ENCODE results near the gene STPG2. TPM values are rescaled to one million over a fixed set of nuclear protein-coding genes. Genes with fewer than 3 reads are reported as not detected.
A peak's percentile ranks its signal among the peaks of the same experiment; 100 is the strongest.

Gene STPG2
- total RNA-seq: not detected

DNA sequence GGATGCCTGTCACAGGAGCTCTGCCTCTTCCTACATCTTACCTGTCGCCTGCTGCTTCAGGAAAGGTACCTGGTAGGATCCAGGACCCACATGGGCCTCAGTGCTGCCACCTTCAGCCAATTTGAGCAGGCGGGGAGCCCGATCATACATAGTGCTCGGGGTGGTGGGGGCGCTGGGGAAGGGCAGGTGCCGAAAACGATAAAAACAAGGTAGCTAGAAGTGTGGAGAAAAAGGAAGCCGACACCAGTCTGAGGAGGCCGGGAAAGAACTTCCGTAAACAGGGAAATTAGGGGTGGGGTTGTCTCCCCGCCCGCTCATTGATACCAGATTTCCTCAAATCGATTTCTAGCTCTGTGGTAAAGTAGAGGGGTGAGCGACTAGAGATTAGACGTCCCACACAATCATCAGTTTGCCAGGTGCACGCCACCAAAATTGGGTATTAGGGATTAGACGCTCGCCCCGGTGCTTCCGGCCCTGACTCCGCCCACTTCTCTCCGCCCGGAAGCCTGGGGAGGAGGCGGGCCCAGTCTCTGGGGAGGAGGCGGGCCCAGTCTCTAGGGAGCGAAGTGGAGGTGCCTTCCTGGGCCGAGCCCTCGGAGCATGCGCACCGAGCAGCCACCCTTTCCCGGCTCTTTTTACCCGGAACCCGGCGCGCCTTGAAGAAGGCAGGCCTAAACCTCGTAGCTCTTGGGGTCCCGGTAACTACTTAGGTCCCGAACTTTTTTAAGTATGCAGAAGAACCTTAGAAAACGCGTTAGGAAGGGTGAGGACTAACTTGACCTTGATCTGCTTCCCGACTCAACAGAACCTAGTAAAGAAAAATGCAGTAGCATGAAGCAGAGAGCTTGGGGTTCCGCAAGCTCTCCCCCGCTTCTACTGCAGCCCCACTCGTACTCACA, at the start of gene STPG2:
STPG2 (minus strand) TSS at position 476 of the 899 bp plus-strand sequence.
- peak; percentile 64 to 94 for DNase-seq (ENCODE audit: low spot score in 2 of 2)
- Histone ChIP-seq H3K27ac (peak within 1 kb of the TSS; percentile 62 to 77), H3K4me3 (peak within 1 kb of the TSS; percentile 67 to 79), H3K36me3 (no peaks in the 10 kb centered on the region), H3K4me1 (no peaks in the 10 kb centered on the region), H3K27me3 (no peaks in the 10 kb centered on the region), H3K9me3 (no peaks in the 10 kb centered on the region)
- intact Hi-C loops (cut with DNase I): loop anchor here (2.0 to 10.0 kb wide), 3 partner anchors 118 to 792 kb away; partner anchors contain the start of genes RAP1GDS1 and TSPAN5
- TF ChIP-seq, protein P1, sequence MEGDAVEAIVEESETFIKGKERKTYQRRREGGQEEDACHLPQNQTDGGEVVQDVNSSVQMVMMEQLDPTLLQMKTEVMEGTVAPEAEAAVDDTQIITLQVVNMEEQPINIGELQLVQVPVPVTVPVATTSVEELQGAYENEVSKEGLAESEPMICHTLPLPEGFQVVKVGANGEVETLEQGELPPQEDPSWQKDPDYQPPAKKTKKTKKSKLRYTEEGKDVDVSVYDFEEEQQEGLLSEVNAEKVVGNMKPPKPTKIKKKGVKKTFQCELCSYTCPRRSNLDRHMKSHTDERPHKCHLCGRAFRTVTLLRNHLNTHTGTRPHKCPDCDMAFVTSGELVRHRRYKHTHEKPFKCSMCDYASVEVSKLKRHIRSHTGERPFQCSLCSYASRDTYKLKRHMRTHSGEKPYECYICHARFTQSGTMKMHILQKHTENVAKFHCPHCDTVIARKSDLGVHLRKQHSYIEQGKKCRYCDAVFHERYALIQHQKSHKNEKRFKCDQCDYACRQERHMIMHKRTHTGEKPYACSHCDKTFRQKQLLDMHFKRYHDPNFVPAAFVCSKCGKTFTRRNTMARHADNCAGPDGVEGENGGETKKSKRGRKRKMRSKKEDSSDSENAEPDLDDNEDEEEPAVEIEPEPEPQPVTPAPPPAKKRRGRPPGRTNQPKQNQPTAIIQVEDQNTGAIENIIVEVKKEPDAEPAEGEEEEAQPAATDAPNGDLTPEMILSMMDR (IDR thresholded peaks at IDR 0.05): peak in 2 of 3 experiments; percentile 31 to 36

DNA sequence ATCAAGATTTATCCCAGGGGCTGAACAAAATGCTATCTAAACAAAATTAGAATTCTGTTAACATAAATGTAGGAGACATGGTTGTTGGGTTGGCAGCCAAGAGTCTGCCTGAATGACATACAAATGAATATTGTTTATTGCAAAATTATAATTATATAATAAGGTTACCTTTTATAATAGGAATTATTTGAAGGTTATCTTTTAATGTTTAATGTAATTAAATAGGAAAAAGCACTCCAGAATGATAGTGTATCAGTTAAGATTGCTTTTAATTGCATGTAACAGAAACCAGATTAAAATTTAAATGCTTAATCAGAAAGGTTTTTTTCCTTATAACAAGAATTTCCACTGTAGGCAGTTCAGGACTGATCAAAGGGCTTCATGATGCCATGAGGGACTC, 42.0 kb upstream of the STPG2 start:
- H3K4me3 ChIP-seq: no peak overlapping the region
- no peaks in the 10 kb centered on the region for H3K9me3 ChIP-seq
- H3K4me1 ChIP-seq: no peaks in the 10 kb centered on the region
- intact Hi-C loops (cut with DNase I): no loop called here
- no peak for DNase-seq (ENCODE audit: low spot score in 2 of 2)
- no peaks in the 10 kb centered on the region for H3K36me3 ChIP-seq
- TF ChIP-seq, protein P1 (IDR thresholded peaks at IDR 0.05): no peak
- no peak overlapping the region for H3K27ac ChIP-seq
- H3K27me3 ChIP-seq: no peaks in the 10 kb centered on the region

DNA sequence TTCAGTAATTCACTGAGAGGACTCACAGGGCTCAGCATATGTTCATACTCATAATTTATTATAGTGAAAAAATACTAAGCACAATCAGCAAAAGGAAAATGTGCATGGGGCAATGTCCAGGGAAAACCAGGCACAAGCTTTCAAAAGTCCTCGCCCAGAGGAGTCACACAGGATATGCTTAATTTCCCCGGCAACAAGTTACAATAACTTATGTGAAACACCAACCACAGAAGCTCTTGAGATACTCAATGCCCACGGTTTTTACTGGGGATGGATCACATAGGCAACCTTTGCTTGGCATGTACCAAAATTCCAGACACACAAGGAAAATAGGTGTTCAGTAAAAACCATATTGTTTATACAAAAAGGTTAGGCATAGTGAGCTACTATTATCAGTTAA, 38.5 kb upstream of the STPG2 start:
- TF ChIP-seq, protein P1 (IDR thresholded peaks at IDR 0.05): no peak
- Histone ChIP-seq H3K9me3 (no peaks in the 10 kb centered on the region), H3K27ac (no peak overlapping the region), H3K4me1 (no peaks in the 10 kb centered on the region), H3K27me3 (no peaks in the 10 kb centered on the region), H3K36me3 (no peaks in the 10 kb centered on the region), H3K4me3 (no peak overlapping the region)
- DNase-seq (ENCODE audit: low spot score in 2 of 2): no peak
- intact Hi-C loops (cut with DNase I): no loop called here

DNA sequence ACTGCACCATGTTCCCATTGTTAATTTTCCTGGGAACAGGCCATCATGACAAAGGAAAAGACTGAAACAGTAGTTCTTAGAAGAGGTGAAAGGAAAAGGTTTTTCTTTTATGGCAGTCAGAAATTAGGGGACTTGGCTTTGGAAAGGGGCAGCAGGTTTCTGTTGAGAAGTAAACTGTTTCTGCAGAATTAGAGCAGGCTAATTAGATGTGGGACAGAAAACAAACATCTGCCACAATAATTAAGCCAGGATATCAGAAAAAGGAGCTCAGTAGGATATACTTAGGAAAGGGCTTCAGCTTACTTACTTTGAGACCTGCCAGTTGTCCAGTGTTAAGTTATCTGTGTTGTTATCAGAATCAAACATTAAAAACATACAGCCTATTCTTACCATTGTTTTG, 36.7 kb upstream of the STPG2 start:
- Histone ChIP-seq H3K9me3 (no peaks in the 10 kb centered on the region), H3K4me3 (no peak overlapping the region), H3K27ac (no peak overlapping the region), H3K4me1 (no peaks in the 10 kb centered on the region), H3K27me3 (no peaks in the 10 kb centered on the region), H3K36me3 (no peaks in the 10 kb centered on the region)
- intact Hi-C loops (cut with DNase I): no loop called here
- no peak for DNase-seq (ENCODE audit: low spot score in 2 of 2)
- TF ChIP-seq, protein P1 (IDR thresholded peaks at IDR 0.05): no peak

GRCh38 chr4:98176531-98176930, 33.3 kb upstream of the STPG2 start:
- H3K27me3 ChIP-seq: no peaks in the 10 kb centered on the region
- H3K4me3 ChIP-seq: no peak overlapping the region
- TF ChIP-seq, protein P1 (IDR thresholded peaks at IDR 0.05): no peak
- H3K27ac ChIP-seq: no peak overlapping the region
- H3K9me3 ChIP-seq: no peaks in the 10 kb centered on the region
- H3K4me1 ChIP-seq: no peaks in the 10 kb centered on the region
- DNase-seq (ENCODE audit: low spot score in 2 of 2): no peak
- intact Hi-C loops (cut with DNase I): no loop called here
- no peaks in the 10 kb centered on the region for H3K36me3 ChIP-seq
